GM21423 (cell line): ENCODE data around the gene EXOC6B.
"Not testable (repeated sequence)": the region's sequence is repeated elsewhere in the genome, so short reads cannot be mapped to it uniquely, and the experiment has no call there.

ENCODE experiments used
- ATAC-seq: cut with Tn5 transposase; IDR thresholded peaks from one replicate; pipeline ENCODE4 v1.9.1; 2021; ENCODE audit warnings: mild to moderate bottlenecking, moderate library complexity; ENCODE audit not compliant: unreplicated experiment

The EXOC6B gene

GRCh38 chr2:72555943-72556342 is 269.9 kb downstream of the EXOC6B start:
- ATAC-seq: no peak

- not testable (repeated sequence) for ATAC-seq
Measured at GRCh38 chr2:72555363-72555762, 270.5 kb downstream of the EXOC6B start.

- ATAC-seq: not testable (repeated sequence)
Measured at GRCh38 chr2:72554910-72555309, 270.9 kb downstream of the EXOC6B start.

- ATAC-seq: no peak
Measured at GRCh38 chr2:72554381-72554780, 271.5 kb downstream of the EXOC6B start.

- ATAC-seq: no peak
Measured at GRCh38 chr2:72548081-72548764, 277.6 kb downstream of the EXOC6B start.

- ATAC-seq: no peak
Measured at GRCh38 chr2:72545790-72546189, 280.0 kb downstream of the EXOC6B start.

GRCh38 chr2:72544554-72544953 is 281.3 kb downstream of the EXOC6B start:
- no peak for ATAC-seq

- no peak for ATAC-seq
Measured at GRCh38 chr2:72543497-72544216, 282.2 kb downstream of the EXOC6B start.

- ATAC-seq: no peak
Measured at GRCh38 chr2:72539071-72539552, 286.7 kb downstream of the EXOC6B start.

GRCh38 chr2:72538486-72538885 is 287.3 kb downstream of the EXOC6B start:
- no peak for ATAC-seq

GRCh38 chr2:72535586-72535985 is 290.2 kb downstream of the EXOC6B start:
- ATAC-seq: not testable (repeated sequence)

GRCh38 chr2:72533765-72534164 is 292.1 kb downstream of the EXOC6B start:
- no peak for ATAC-seq

GRCh38 chr2:72527424-72527823 is 298.4 kb downstream of the EXOC6B start:
- no peak for ATAC-seq

GRCh38 chr2:72526623-72527022 is 299.2 kb downstream of the EXOC6B start:
- no peak for ATAC-seq

- no peak for ATAC-seq
Measured at GRCh38 chr2:72524071-72524470, 301.8 kb downstream of the EXOC6B start.

GRCh38 chr2:72515696-72516095 is 310.1 kb downstream of the EXOC6B start:
- no peak for ATAC-seq

GRCh38 chr2:72513011-72513410 is 312.8 kb downstream of the EXOC6B start:
- ATAC-seq: no peak

- ATAC-seq: no peak
Measured at GRCh38 chr2:72512376-72512775, 313.5 kb downstream of the EXOC6B start.

GRCh38 chr2:72511906-72512305 is 313.9 kb downstream of the EXOC6B start:
- no peak for ATAC-seq

GRCh38 chr2:72497763-72498162 is 328.1 kb downstream of the EXOC6B start:
- no peak for ATAC-seq

- no peak for ATAC-seq
Measured at GRCh38 chr2:72496479-72496878, 329.4 kb downstream of the EXOC6B start.

- no peak for ATAC-seq
Measured at GRCh38 chr2:72494392-72494791, 331.4 kb downstream of the EXOC6B start.
